Frontal cortex (tissue), 4 donors: ENCODE measurements around the gene LRRC73. TPM values are rescaled to one million over a fixed set of nuclear protein-coding genes. Genes with fewer than 3 reads are reported as not detected.
"Not testable (repeated sequence)": the region's sequence is repeated elsewhere in the genome, so short reads cannot be mapped to it uniquely, and the experiment has no call there.

Experiments
- DNase-seq, 2 donors: peaks; one replicate each; pipeline ENCODE4 v3.0.0; 2012; ENCODE audit warnings: low spot score in 2 of 2
- FAIRE-seq: peaks from 2 replicates; lab custom pipeline; 2012; peaks lifted over from hg19 to GRCh38; lab: Jason Lieb, UNC
- small RNA-seq: library from RNA; depleted of rRNA; stranded (forward); fragments of <200 nt; gene quantifications from one replicate; pipeline ENCODE3, GENCODE V24; 2014
- total RNA-seq: library from RNA; depleted of rRNA; stranded (reverse); fragments of >200 nt; gene quantifications from one replicate; pipeline ENCODE4 v1.2.3, GENCODE V29; 2014
- donor health status: control.
- donor health status: control.
- donor health status: control.

LRRC73 gene
- total RNA-seq, 1 donor from 2014 or later = 2.9 TPM

DNA sequence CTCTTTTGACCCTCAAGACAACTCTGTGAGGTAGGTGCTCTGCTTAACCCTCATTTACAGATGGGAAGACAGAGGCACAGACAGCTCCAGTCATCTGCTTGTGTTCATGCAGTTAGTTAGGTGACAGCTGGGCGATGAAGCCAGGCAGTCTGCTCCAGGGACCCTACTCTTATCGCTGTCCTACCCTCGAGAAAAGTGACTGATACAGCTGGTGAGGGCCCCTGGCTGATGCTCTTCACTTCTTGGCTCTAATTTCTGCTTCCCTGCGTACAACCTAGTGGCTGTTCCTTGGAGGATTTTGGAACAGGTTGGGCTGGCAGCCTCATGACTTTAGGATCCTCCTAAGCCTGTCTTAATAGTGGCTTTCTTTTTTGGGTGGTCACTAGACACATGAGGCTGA lies 41.9 kb downstream of the LRRC73 start:
- FAIRE-seq (no peak), DNase-seq (no peak)

DNA sequence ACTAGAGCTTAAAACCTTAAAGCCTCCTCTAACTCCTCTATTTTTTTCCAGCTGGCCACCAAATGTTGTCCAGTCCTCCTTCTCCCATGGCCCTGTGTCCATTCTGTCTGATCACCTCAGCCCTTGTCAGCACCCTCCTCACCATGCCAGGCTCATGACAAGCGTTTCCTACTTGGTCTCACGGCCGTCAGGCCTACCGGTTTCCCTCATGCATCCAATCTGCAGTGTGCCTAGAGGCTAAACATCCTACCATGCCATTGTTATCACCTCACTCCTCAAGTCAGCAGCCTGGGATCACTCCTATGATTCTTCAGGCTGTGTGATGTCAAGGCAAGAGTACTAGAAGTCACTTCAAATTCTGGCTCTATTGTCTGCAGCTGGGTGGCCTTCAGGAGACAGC lies 42.4 kb downstream of the LRRC73 start:
- DNase-seq (no peak), FAIRE-seq (no peak)

DNA sequence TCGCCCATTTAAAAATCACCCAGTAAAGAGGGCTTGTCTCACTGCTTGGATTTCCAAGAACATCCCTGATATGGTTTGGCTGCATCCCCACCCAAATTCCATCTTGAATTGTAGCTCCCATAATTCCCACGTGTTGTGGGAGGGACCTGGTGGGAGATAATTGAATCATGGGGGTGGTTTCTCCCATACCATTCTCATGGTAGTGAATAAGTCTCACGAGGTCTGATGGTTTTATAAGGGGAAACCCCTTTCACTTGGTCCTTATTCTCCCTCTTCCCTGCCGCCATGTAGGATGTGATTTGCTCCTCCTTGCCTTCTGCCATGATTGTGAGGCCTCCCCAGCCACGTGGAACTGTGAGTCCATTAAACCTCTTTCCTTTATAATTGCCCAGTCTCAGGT lies 42.9 kb downstream of the LRRC73 start:
- not testable (repeated sequence) for DNase-seq, FAIRE-seq

DNA sequence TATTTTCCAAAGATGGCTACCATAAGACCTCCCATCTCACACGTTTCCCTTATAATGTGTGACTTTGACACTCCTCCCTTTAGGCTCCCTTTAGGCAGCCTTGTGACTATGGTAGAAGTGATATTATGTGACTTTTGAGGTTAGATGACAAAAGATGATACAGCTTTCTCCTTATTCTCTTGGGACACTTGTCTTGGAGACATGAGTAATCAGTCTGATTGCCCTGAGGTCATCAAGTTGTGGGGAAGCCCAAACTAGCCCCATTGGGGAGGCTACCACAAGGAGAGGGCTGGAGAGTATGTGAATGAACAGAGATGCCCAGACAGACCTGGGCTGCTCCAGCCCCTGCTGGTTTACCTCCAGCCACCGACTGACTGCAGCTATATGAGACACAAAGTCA lies 44.2 kb downstream of the LRRC73 start:
- DNase-seq (no peak), FAIRE-seq (no peak)

DNA sequence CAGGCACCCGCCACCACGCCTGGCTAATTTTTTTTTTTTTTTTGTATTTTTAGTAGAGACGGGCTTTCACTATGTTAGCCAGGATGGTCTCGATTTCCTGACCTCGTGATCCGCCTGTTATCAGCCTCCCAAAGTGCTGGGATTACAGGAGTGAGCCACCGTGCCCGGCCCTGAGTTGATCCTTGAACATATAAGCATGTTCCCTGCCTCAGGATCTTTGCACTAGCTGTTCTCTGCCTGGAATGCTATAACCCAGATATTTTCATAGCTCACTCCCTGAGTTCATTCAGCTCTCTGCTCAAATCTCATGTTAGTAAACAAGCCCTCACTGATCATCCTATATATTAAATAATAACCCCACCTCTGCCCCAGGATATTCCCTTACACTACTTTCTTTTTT lies 45.8 kb downstream of the LRRC73 start:
- no peak for FAIRE-seq

DNA sequence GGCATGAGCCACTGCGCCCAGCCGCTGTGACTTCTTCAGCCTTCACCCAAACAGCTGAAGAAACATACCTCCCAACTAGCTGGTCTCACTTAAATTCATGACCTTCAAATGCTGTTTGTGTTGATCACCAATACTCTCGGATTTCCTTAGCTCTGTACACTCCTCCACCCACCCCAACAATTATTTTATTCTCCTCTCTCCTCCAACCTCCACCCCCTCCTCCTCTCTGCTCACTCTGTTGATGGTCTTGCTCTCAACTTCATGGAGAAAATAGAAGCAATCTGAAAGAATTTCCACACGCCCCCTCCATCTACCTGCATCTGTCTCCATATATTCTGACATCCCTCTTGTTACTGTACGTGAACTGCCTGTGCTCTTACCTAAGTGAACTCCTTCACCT lies 48.2 kb downstream of the LRRC73 start:
- FAIRE-seq = no peak
- DNase-seq = no peak

More for the DNA sequence above, 45.8 kb downstream of the LRRC73 start:
- DNase-seq = no peak

DNA sequence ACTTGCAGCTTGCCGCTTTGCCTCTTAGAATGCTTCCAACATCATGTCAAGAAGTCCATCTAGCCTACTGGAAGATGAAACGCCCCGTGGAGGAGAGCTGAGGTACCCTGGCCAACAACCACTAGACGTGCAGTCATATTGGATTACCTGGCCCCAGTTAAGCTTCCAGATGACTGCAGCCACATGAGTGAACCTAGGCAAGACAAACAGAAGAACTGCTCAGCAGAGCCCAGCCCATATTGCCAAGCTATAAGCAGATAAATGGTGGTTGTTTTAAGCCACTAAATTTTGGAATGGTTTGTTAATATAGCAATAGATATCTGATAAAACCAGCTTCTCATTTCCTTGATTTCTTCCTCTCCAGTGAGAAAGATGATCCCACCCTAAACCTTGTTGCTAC lies 50.1 kb downstream of the LRRC73 start:
- DNase-seq (no peak), FAIRE-seq (no peak)

DNA sequence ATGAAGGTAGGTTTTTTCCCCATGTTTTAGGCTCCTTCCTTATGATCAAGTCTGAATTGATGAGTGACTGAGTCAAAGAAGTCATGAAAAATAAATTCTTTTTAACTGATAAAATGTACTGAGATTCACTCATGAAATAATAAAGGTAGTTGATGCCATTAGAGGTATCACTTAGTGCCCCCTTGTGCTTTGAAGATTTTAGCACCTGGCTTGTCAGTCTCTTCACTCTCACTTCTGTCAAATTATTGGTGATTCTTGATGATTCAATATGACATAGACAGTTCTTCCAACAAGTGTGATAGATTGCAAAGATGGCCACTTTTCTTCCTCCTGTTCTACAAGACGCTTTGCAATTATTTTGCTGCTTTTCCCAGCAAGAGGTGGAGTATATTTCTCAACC lies 50.6 kb downstream of the LRRC73 start:
- DNase-seq = no peak
- FAIRE-seq = no peak

DNA sequence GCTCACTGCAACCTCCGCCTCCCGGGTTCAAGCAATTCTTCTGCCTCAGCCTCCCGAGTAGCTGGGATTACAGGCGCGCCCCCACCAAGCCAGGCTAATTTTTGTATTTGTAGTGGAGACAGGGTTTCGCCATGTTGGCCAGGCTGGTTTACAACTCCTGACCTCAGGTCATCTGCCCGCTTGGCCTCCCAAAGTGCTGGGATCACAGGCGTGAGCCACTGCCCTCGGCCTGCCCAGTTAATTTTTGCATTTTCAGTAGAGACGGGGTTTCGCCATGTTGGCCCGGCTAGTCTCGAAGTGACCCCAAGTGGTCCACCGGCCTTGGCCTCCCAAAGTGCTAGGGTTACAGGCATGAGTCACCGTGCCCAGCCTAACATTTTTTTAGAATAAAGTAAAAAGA lies 52.0 kb downstream of the LRRC73 start:
- not testable (repeated sequence) for DNase-seq, FAIRE-seq

DNA sequence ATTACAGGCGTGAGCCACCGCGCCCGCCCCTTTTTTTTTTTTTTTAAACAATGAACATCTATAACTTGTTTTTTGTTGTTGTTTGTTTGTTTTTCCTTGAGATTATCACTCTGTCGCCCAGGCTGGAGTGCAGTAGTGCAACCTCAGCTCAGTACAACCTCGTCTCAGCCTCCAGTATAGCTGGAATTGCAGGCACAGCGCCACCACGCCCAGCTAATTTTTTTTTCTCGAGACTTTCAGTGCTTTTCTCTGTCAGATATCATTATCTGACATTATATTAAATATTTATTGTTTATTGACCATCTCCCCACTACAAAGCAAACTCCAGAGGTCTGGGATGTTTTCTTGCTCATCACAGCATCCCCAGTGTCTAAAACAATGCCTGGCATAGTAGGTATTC lies 52.5 kb downstream of the LRRC73 start:
- FAIRE-seq (no peak), DNase-seq (no peak)

Small RNAs within 50 kb of the gene (small RNA-seq; reads per million reads assigned to genes)
- gene RF00426 (not detected), gene RNU6-1113P (not detected)

Other genes starting within 250 kb of the LRRC73 start
- gene SLC22A7, start 212.1 kb downstream of the LRRC73 start, total RNA-seq = 0.41 TPM
- gene CRIP3, start 201.5 kb downstream of the LRRC73 start, total RNA-seq = 4.5 TPM
- 9.8 TPM for gene ZNF318, start 140.7 kb downstream of the LRRC73 start, total RNA-seq
- gene ABCC10, start 82.8 kb downstream of the LRRC73 start, total RNA-seq = 17.9 TPM
- gene DLK2, start 54.8 kb downstream of the LRRC73 start, total RNA-seq = 8.6 TPM
- 2.9 TPM for gene TJAP1, start 32.8 kb downstream of the LRRC73 start, total RNA-seq
- gene YIPF3, start 6.6 kb upstream of the LRRC73 start, total RNA-seq = 68.5 TPM
- gene POLR1C, start 6.7 kb upstream of the LRRC73 start, total RNA-seq = 27.7 TPM
- 55.0 TPM for gene XPO5, start 65.7 kb upstream of the LRRC73 start, total RNA-seq
- 10.2 TPM for gene POLH, start 65.8 kb upstream of the LRRC73 start, total RNA-seq
- 32.6 TPM for gene GTPBP2, start 118.9 kb upstream of the LRRC73 start, total RNA-seq
- 25.3 TPM for gene MAD2L1BP, start 125.5 kb upstream of the LRRC73 start, total RNA-seq
- 6.1 TPM for gene RSPH9, start 134.7 kb upstream of the LRRC73 start, total RNA-seq
- gene MRPS18A, start 177.4 kb upstream of the LRRC73 start, total RNA-seq = 16.3 TPM